ENCODE measurements around the gene LRRC17. TPM values are rescaled to one million over a fixed set of nuclear protein-coding genes. Genes with fewer than 3 reads are reported as not detected.

The LRRC17 gene
- polyA plus RNA-seq, 1 donor from 2014 or later, result 6.7 TPM

GRCh38 chr7:102944241-102944640 lies 31.4 kb downstream of the LRRC17 start:
- Histone ChIP-seq H4K20me1 (ENCODE audit: insufficient read depth) (no peaks in the 10 kb centered on the region), H3K27me3 (ENCODE audit: insufficient read depth, low read depth, low read length) (no peaks in the 10 kb centered on the region), H3K79me2 (replicated peaks; ENCODE audit: insufficient read depth, low read length) (no peaks in the 10 kb centered on the region), H3K9me2 (ENCODE audit: insufficient read depth, low read length) (no peaks in the 10 kb centered on the region), H3K9me3 (ENCODE audit: low read length) (no peaks in the 10 kb centered on the region), H3K9ac (ENCODE audit: low read length) (no peak overlapping the region), H3K4me3 (ENCODE audit: low read length) (no peak overlapping the region), H3K4me2 (ENCODE audit: low read length) (no peak overlapping the region), H3K27ac (ENCODE audit: low read length) (no peak overlapping the region), H2AFZ (ENCODE audit: low read depth, low read length) (no peak overlapping the region), H3K36me3 (ENCODE audit: insufficient read depth, low read length) (no peaks in the 10 kb centered on the region), H3F3A (ENCODE audit: insufficient read depth, low read length, poor library complexity, severe bottlenecking) (no peaks in the 10 kb centered on the region)
- no peak for TF ChIP-seq SMC3 (conservative IDR thresholded peaks at IDR 0.05; ENCODE audit: poor library complexity)
- no peak for TF ChIP-seq EZH2 (IDR thresholded peaks at IDR 0.05; ENCODE audit: borderline replicate concordance, insufficient read depth, low read length, poor library complexity, severe bottlenecking)
- TF ChIP-seq, protein P1, sequence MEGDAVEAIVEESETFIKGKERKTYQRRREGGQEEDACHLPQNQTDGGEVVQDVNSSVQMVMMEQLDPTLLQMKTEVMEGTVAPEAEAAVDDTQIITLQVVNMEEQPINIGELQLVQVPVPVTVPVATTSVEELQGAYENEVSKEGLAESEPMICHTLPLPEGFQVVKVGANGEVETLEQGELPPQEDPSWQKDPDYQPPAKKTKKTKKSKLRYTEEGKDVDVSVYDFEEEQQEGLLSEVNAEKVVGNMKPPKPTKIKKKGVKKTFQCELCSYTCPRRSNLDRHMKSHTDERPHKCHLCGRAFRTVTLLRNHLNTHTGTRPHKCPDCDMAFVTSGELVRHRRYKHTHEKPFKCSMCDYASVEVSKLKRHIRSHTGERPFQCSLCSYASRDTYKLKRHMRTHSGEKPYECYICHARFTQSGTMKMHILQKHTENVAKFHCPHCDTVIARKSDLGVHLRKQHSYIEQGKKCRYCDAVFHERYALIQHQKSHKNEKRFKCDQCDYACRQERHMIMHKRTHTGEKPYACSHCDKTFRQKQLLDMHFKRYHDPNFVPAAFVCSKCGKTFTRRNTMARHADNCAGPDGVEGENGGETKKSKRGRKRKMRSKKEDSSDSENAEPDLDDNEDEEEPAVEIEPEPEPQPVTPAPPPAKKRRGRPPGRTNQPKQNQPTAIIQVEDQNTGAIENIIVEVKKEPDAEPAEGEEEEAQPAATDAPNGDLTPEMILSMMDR (IDR thresholded peaks at IDR 0.05; ENCODE audit: poor library complexity, severe bottlenecking), result no peak
- no peak for TF ChIP-seq REST (IDR thresholded peaks at IDR 0.05; ENCODE audit: borderline replicate concordance)
- no peak for TF ChIP-seq TAF1 (IDR thresholded peaks at IDR 0.05; ENCODE audit: low read depth)
- no peak for TF ChIP-seq MXI1 (conservative IDR thresholded peaks at IDR 0.05; ENCODE audit: poor library complexity, severe bottlenecking)
- no peak for TF ChIP-seq EP300 (conservative IDR thresholded peaks at IDR 0.05; ENCODE audit: poor library complexity, severe bottlenecking)
- TF ChIP-seq POLR2AphosphoS5 (IDR thresholded peaks at IDR 0.05), result no peak
- no peak for TF ChIP-seq RAD21 (conservative IDR thresholded peaks at IDR 0.05)

DNA sequence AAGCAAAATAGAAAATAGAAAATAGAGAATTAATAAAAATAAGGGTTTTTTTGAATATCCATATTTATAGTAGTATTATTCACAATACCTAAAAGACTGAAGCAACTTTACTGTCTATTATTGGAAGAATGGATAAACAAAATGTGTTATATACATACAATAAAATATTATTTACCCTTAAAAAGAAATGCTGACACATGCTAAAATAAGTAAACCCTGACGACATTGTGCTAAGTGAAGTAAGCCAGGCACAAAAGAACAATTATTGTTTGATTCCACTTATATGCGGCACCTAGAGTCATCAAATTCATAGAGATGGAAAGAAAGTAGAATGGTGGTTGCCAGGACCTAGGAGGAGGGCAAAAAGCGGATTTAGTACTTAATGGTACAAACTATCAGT lies 39.0 kb downstream of the LRRC17 start:
- H2AFZ ChIP-seq (ENCODE audit: low read depth, low read length), result no peak overlapping the region
- no peaks in the 10 kb centered on the region for H4K20me1 ChIP-seq (ENCODE audit: insufficient read depth)
- H3F3A ChIP-seq (ENCODE audit: insufficient read depth, low read length, poor library complexity, severe bottlenecking), result no peaks in the 10 kb centered on the region
- no peaks in the 10 kb centered on the region for H3K9me2 ChIP-seq (ENCODE audit: insufficient read depth, low read length)
- no peaks in the 10 kb centered on the region for H3K79me2 ChIP-seq (replicated peaks; ENCODE audit: insufficient read depth, low read length)
- H3K9ac ChIP-seq (ENCODE audit: low read length), result no peak overlapping the region
- H3K4me3 ChIP-seq (ENCODE audit: low read length), result no peak overlapping the region
- H3K36me3 ChIP-seq (ENCODE audit: insufficient read depth, low read length), result no peaks in the 10 kb centered on the region
- H3K27me3 ChIP-seq (ENCODE audit: insufficient read depth, low read depth, low read length), result no peaks in the 10 kb centered on the region
- H3K9me3 ChIP-seq (ENCODE audit: low read length), result no peaks in the 10 kb centered on the region
- TF ChIP-seq TAF1 (IDR thresholded peaks at IDR 0.05; ENCODE audit: low read depth), result no peak
- TF ChIP-seq SMC3 (conservative IDR thresholded peaks at IDR 0.05; ENCODE audit: poor library complexity), result no peak
- no peak for TF ChIP-seq RAD21 (conservative IDR thresholded peaks at IDR 0.05)
- no peak for TF ChIP-seq MXI1 (conservative IDR thresholded peaks at IDR 0.05; ENCODE audit: poor library complexity, severe bottlenecking)
- TF ChIP-seq EZH2 (IDR thresholded peaks at IDR 0.05; ENCODE audit: borderline replicate concordance, insufficient read depth, low read length, poor library complexity, severe bottlenecking), result no peak
- TF ChIP-seq POLR2AphosphoS5 (IDR thresholded peaks at IDR 0.05), result no peak
- TF ChIP-seq, protein P1 (IDR thresholded peaks at IDR 0.05; ENCODE audit: poor library complexity, severe bottlenecking), result no peak
- no peak for TF ChIP-seq EP300 (conservative IDR thresholded peaks at IDR 0.05; ENCODE audit: poor library complexity, severe bottlenecking)
- TF ChIP-seq REST (IDR thresholded peaks at IDR 0.05; ENCODE audit: borderline replicate concordance), result no peak
- no peak overlapping the region for H3K4me2 ChIP-seq (ENCODE audit: low read length)
- no peak overlapping the region for H3K27ac ChIP-seq (ENCODE audit: low read length)

Data from neural cell (in vitro differentiated cells).